Muscle of arm (tissue), 12 donors: ENCODE measurements around the gene SNCAIP. TPM values are rescaled to one million over a fixed set of nuclear protein-coding genes. Genes with fewer than 3 reads are reported as not detected.
A peak's percentile ranks its signal among the peaks of the same experiment; 100 is the strongest.
"Not testable (repeated sequence)": the region's sequence is repeated elsewhere in the genome, so short reads cannot be mapped to it uniquely, and the experiment has no call there.

Experiments used
- DNase-seq: peaks from one replicate; pipeline ENCODE4 v3.0.0-alpha.2; 2013
- polyA plus RNA-seq, 12 donors: library from polyadenylated mRNA; unstranded; fragments of 120-200 nt; gene quantifications; one replicate each; pipeline ENCODE4 v1.2.1, GENCODE V29; 2013; ENCODE audit not compliant: insufficient read length in 12 of 12

The SNCAIP gene
- polyA plus RNA-seq, 12 donors = 7.6 to 28.4 (median 10.9) TPM; not detected in 1

GRCh38 chr5:122355324-122355723 lies 43.3 kb downstream of the SNCAIP start:
- DNase-seq = no peak

DNA sequence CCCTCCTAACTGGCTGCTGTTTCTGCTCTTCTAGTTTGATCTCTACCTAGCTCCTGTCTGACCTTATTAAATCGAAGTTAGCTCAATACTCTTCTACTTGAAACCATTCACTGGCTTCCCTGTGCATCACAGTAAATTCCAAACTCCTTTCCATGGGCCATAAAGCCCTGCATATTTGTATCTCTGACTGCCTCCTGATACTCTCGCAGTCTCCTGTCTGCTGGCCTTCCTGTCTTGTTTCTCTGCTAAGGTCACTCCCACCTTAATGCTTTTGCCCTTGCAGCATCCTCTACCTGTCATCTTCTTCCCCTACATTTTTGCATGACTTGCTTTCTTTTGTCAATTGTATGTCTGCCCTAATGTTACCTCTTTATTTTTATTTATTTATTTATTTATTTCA lies 44.8 kb downstream of the SNCAIP start:
- DNase-seq = no peak

- no peak for DNase-seq
These were observed 46.4 kb downstream of the SNCAIP start for GRCh38 chr5:122358372-122358979.

GRCh38 chr5:122362361-122362760 lies 50.3 kb downstream of the SNCAIP start:
- DNase-seq = no peak

DNA sequence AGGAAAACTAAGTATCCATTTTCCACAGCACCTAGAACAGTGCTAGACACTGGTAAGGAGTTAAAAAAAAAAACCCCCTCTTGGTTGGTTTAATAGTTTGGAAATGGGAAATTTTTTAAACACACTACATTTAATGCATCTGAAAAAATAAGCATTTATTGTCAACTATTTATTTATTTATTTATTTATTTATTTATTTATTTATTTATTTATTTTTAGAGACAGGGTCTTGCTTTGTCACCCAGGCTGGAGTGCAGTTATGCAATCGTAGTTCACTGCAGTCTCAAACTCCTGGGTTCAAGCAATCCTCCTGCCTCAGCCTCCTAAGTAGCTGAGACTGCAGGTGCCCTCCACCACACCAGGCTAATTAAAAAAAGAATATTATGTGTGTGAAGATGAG lies 51.6 kb downstream of the SNCAIP start:
- no peak for DNase-seq

GRCh38 chr5:122366501-122366900 lies 54.5 kb downstream of the SNCAIP start:
- DNase-seq = no peak

GRCh38 chr5:122367456-122367855 lies 55.4 kb downstream of the SNCAIP start:
- peak; percentile 79 for DNase-seq

DNA sequence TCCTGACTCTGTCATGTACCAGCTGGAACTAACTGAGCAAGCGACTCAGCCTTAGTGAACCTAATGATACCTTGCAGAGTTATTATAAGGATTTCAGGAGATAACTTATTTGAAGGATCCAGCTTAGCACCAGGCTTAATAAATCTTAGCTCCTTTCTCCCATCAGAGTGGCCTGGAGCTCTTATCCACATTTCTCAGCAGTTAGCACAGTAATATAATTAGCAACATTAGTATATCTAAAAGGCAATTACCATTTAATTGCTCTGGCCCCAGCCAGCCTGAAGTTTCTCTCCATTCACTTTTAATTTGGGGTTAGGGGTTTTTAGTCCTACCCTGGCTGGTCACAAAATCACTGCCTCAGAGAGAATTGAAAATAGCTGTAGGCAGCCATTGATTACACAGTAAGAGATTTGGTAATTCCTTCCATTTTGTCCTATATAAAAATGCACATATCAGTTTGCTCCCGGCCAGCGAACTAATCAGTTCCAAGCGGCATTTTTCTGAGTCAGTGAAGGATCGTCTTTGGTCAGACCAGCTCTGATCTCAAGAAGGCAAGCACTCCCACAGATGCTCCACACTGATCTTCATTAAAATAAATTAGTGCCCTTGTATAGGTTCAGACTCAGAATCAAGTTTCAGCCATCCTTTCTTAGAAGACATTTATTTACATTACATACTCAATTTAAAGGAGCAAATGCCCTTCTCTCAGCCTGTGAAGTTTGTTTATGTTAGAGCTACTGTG lies 56.6 kb downstream of the SNCAIP start:
- DNase-seq = no peak

DNA sequence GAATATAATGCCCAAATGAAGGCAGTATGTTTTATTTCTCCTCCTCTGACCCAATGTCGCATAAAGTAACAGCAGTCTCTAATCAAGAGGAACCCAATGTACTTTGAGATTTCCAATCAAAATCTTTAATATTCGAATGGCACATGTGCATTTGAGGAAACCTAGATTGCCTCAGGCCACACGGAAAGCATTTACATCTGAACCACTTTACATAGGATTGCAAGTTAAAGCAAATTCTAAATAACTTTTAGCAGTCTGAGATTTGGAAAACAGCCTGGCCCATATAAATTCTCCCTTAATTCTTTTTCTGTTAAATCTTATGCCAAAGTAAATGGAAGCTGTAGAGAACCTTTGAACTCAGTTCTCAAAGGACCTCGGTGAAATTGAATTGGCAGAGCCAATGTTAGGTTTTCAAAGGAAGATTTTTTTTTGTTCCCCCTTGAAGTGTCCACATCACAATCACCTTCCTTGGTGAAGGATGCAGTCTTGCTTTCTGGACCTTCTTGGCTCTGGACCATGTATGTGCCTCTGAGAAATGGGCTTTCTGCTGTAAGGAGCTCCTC lies 57.3 kb downstream of the SNCAIP start:
- no peak for DNase-seq

DNA sequence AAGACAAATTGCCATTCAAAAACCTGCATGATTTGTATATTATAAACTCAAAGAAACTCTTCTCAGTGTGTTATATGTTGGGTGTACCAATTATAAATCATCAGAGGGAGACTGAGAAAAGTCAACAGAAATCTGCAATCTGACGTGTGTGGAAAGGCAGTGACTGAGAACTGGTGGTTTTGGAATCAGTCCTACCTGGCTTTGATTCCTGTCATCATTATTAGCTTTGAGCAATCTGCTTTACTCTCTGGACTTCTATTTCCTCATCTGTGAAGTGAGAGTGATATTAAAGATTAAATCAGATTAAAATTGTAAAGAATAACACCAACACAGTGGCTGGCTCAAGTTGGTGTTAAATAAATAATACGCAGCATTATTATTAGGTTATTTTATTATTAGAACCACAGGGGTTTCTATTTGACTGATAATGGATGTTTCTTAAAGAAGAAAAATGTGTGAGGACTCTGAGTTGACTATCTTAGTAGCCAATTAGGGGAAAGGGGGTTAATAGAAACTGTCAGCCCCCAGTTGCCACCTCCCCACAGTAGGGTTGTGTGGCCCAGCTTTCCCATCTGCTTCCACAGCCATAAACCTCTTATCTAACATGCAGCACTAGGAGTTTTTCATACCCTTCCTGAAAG lies 59.6 kb downstream of the SNCAIP start:
- DNase-seq = no peak

- DNase-seq = no peak
These were observed 62.1 kb downstream of the SNCAIP start for GRCh38 chr5:122374110-122374509.

DNA sequence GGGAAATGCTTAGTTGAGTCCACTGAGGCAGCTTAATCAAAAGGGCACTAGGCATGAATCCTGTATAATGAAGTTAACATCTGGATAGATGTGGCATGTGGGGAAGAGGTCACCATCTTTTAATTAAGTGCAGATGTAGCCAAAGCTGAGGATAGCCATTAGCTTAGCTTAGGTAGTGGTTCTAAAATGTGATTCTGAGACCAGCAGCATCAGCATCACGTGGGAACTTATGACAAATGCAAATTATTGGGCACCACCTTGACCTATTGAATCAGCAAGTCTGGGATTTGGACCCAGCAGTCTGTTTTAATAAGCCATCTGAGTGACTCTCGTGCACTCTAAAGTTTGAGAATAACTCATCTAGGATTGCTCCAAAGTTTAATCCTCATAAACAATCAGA lies 63.8 kb downstream of the SNCAIP start:
- DNase-seq = no peak

DNA sequence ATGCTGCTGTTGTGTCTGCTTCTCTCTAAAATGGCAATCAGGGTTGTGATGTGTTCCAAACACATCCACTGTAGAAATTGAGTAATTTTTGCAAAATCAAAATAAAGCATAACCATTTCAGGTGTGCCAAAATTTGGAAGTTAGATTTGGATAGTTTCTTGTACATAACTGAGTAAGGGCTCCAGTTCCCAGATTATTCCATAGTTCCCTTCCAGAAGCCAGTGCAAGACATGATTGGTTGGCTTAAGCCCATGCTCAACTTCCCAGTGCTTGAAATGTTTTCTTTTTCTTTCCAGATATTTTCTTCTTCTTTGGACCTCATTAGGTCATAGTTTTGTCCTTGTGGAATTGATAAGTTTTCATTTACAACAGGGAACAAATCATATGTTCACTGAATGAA lies 64.2 kb downstream of the SNCAIP start:
- peak; percentile 74 for DNase-seq

DNA sequence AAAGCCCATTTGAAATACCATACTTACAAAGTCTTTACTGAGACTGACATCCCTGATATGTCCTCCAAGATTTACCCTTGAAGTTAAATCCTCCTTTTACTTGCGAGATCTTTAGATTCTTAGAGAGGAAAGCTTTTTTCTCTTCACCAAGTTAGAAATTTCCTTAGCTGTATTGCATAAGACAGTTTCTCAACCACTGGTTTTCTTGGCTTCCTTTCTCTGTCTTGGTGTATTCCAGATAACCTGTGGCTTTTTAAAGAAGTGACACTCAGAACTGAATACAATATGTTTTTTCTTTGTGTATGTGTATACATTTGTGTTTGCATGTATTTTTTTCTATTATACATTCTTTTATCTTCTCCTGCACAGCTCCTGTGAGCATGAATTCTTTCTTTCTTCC lies 65.0 kb downstream of the SNCAIP start:
- DNase-seq = no peak

DNA sequence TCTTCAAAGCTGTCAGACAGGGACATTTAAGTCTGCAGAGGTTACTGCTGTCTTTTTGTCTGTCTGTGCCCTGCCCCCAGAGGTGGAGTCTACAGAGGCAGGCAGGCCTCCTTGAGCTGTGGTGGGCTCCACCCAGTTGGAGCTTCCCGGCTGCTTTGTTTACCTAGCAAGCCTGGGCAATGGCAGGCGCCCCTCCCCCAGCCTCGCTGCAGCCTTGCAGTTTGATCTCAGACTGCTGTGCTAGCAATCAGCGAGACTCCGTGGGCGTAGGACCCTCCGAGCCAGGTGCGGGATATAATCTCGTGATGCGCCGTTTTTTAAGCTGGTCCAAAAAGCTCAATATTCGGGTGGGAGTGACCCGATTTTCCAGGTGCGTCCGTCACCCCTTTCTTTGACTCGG lies 70.9 kb downstream of the SNCAIP start:
- not testable (repeated sequence) for DNase-seq

DNA sequence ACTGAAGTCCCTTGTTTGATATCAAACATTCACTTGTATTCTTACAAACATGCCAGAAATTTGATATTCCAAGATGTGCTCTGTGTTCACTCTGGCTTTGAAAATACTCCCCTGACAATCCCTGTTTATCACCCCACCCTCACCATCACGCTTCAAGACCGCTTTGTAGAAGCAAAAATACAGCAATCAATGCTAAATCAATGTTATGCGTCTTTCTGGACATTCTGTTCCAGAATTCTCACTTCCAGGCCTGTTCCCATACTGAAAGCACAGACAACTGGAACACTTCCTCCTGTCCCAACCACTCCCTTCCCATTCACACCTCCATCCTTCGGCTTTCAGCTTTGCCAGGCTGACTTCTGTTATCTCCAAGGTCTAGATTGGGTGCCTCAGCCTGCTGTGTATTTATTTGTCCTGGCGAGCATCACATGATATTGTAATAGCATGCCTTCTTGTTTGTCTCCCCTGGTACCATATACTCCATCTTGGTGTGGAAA lies 72.8 kb downstream of the SNCAIP start:
- no peak for DNase-seq

DNA sequence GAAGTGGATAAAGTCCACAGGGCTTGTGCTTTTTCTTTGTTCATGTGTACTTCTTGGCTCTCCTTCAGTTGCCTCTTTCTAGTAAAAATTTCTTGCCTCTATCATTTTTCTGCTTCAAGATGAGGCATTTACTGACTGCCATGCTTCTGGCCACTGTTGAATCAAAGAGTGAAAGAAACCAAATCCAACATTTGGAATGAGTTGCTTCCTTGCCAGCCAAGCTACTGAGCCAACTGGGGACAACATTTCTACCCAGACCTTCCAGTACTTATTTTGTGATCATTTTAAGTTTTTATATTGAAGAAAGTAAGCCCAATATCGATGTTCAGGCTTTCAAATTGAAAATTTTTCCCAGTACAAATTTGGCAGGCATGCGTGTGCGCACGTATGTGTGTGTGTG lies 73.2 kb downstream of the SNCAIP start:
- DNase-seq = no peak

DNA sequence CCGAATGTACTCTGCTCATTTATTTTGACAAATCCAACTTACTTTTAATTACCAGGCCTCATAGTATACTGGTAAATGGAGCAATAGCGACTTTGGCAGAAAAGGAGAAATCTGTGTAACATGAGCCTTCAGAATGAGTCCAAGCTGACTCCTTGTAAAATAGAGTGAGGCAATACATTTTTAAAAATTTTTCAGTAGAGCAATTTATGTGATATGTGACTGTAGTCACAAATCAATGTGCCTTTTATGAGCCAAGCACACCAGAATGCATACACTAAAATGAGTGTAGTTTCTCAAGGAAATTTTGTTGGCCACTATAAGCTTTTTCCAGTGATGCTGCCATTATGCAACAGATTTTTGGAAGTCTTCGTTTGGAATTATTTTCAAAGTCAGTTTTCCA lies 73.8 kb downstream of the SNCAIP start:
- peak; percentile 66 for DNase-seq

- no peak for DNase-seq
These were observed 78.1 kb downstream of the SNCAIP start for GRCh38 chr5:122390154-122390553.

DNA sequence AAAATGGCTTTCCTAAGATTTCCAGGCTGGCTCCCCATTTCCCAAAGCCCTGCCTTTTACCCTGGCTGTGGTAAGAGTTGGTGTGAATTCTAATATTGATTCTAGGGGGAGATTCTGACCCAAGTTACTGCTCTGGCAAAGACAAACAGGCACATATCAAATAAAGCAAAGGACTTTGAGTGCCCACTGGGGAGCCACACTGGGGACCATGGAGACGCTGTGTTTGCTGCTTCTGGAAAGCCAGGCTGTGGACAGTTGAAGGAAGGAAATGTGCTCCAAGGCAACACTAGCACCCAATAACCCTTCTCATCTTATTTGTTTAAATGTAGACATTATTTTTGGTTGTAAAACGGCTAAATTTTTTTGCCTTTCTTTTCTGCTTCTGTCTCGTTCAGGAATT lies 78.7 kb downstream of the SNCAIP start:
- no peak for DNase-seq

DNA sequence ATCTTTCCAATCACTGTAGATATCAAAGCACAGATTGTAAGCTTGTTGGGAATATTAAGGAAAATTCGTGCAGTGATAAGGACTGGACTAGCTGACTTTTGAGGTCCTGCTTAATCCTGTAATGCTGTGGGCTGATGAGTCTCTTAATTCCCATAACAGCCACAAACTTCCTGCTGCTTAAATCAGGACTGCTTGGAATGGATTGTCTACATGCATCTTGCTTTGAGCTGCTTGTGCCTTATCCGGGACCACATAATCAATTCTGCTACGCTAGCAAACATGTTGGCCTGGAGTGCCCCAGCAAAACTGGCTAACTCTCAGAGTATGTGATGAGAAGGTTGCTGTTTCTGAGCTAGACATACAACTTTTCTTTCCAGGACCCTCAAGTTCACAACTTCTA lies 79.6 kb downstream of the SNCAIP start:
- no peak for DNase-seq

- no peak for DNase-seq
These were observed 80.2 kb downstream of the SNCAIP start for GRCh38 chr5:122392224-122392623.

DNA sequence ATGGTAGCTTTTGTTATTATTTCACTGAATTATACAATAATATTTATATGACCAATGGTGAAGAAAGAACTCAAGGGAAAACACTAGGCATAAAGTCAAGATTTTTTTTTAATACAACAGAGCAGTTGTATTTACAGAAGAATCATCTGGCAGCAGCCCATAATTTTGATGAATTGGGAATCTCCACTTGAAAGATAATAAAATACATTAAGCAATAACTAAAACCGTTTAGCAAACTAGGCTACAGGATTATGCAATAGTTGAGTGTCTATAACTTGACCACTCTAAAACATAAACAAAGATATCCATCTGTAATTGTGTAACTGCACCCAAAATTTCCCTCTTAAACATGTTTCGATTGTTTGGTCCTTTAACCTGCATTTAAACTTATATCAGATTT lies 80.8 kb downstream of the SNCAIP start:
- DNase-seq = no peak
